Fibroblast of villous mesenchyme (primary cell): ENCODE measurements around the gene COLEC11. TPM values are rescaled to one million over a fixed set of nuclear protein-coding genes. Genes with fewer than 3 reads are reported as not detected.

Experiments
- DNase-seq: peaks from one replicate; pipeline ENCODE4 v3.0.0-alpha.2; 2010; ENCODE audit warnings: low read depth
- H3K4me3 ChIP-seq: 2 replicates; pipeline ENCODE4 v1.5.1; 2011; ENCODE audit warnings: low read depth, mild to moderate bottlenecking, low read length
- total RNA-seq: library from RNA; depleted of rRNA; stranded (reverse); fragments of >200 nt; gene quantifications from 2 replicates; pipeline ENCODE4 v1.2.3, GENCODE V29; 2012
- TF ChIP-seq, protein P1 (sequence below): IDR thresholded peaks from 2 replicates; pipeline ENCODE4 v1.5.1; 2012; ENCODE audit warnings: low read depth, mild to moderate bottlenecking, low read length; ENCODE audit not compliant: insufficient read depth

The COLEC11 gene
- total RNA-seq, 1 donor, result 0.43 TPM

DNA sequence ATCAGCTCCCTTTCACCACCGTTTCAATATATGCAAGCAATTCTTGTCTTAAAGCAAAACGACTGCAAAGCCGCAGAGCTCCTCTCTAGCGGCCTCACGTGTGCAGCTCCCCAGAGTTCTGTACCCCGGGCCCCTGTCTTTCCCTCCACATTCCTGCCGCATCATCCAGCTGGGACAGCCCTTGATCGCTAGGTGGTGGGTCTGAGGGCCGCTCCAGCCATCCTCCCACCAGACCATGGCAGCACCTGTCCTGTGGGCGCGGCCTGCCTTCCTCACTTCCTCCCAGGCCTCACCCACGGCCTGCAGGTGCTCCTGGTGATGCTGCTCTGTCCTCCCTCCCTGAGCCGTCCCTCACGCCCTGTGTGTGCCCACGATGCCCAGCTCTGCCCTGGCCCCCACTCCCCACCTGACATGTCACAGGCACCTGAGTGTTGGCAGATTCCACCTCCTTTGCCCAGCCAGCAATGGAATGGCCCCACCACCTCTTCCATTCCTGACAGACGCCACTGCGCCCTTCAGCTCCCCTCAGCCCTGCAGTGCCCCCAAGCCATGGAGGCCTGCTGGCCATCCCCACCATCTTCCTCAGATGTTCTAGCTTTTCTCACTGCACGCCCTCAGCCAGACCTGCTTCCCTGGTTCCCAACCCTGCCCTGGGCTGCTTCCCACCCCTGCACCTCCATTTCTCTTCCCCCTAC lies 47.8 kb downstream of the COLEC11 start:
- DNase-seq, result no peak
- TF ChIP-seq, protein P1, sequence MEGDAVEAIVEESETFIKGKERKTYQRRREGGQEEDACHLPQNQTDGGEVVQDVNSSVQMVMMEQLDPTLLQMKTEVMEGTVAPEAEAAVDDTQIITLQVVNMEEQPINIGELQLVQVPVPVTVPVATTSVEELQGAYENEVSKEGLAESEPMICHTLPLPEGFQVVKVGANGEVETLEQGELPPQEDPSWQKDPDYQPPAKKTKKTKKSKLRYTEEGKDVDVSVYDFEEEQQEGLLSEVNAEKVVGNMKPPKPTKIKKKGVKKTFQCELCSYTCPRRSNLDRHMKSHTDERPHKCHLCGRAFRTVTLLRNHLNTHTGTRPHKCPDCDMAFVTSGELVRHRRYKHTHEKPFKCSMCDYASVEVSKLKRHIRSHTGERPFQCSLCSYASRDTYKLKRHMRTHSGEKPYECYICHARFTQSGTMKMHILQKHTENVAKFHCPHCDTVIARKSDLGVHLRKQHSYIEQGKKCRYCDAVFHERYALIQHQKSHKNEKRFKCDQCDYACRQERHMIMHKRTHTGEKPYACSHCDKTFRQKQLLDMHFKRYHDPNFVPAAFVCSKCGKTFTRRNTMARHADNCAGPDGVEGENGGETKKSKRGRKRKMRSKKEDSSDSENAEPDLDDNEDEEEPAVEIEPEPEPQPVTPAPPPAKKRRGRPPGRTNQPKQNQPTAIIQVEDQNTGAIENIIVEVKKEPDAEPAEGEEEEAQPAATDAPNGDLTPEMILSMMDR, result no peak

DNA sequence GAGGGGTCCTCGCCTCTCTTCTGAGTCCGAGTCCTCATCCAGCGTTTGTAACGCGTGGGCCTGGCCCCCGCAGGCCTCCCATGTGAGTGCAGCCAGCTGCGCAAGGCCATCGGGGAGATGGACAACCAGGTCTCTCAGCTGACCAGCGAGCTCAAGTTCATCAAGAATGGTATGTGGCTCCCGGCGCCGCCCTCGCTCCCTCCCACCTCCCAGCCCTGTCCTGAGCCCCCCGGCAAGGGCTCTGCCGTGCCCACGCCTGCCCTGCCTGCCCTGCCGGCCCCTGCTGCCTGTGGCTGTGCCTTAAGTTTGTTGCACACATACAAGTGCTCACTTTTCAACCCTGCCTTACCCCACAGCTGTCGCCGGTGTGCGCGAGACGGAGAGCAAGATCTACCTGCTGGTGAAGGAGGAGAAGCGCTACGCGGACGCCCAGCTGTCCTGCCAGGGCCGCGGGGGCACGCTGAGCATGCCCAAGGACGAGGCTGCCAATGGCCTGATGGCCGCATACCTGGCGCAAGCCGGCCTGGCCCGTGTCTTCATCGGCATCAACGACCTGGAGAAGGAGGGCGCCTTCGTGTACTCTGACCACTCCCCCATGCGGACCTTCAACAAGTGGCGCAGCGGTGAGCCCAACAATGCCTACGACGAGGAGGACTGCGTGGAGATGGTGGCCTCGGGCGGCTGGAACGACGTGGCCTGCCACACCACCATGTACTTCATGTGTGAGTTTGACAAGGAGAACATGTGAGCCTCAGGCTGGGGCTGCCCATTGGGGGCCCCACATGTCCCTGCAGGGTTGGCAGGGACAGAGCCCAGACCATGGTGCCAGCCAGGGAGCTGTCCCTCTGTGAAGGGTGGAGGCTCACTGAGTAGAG lies 48.7 kb downstream of the COLEC11 start:
- H3K4me3 ChIP-seq, result no peak overlapping the region
- DNase-seq, result no peak
- TF ChIP-seq, protein P1, result no peak

More for the DNA sequence above, 47.8 kb downstream of the COLEC11 start:
- no peak overlapping the region for H3K4me3 ChIP-seq

DNA sequence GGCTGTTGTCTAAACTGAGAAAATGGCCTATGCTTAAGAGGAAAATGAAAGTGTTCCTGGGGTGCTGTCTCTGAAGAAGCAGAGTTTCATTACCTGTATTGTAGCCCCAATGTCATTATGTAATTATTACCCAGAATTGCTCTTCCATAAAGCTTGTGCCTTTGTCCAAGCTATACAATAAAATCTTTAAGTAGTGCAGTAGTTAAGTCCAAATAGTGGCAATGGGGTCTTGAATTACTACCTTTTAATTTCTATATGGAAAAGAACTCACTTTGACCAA lies 49.3 kb downstream of the COLEC11 start:
- TF ChIP-seq, protein P1, result no peak
- no peak for DNase-seq
- no peak overlapping the region for H3K4me3 ChIP-seq

DNA sequence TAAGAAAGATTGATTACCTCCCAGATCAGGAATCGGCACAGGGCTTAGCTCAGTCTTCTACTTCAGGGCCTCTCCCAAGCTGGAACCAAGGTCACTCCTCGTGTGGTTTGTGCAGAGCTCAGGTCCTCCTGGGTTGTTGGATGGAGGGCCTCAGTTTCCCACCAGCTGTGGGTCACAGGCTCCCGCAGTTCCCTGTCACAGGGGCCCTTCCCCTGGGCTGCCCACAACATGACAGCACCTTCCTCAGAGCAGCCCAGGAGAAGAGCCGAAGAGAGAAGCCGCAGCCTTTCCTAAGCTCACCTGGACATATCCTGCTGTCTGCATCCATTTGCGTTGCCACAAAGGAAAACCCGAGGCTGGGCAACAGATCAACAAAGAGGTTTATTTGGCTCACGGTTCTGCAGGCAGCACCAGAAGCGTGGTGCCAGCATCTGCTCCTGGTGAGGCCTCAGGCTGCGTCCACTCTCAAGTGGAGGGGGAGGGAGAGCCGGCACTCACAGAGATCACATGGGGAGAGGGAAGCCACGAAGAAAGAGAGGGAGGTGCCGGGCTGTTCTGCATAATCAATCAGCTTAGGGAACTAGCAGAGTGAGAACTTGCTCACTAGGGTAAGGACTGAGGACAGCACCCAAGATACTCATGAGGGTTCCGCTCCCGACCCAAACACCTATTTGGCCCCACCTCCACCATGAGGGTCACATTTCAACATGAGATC lies 50.1 kb downstream of the COLEC11 start:
- no peak overlapping the region for H3K4me3 ChIP-seq
- no peak for DNase-seq
- TF ChIP-seq, protein P1, result no peak

DNA sequence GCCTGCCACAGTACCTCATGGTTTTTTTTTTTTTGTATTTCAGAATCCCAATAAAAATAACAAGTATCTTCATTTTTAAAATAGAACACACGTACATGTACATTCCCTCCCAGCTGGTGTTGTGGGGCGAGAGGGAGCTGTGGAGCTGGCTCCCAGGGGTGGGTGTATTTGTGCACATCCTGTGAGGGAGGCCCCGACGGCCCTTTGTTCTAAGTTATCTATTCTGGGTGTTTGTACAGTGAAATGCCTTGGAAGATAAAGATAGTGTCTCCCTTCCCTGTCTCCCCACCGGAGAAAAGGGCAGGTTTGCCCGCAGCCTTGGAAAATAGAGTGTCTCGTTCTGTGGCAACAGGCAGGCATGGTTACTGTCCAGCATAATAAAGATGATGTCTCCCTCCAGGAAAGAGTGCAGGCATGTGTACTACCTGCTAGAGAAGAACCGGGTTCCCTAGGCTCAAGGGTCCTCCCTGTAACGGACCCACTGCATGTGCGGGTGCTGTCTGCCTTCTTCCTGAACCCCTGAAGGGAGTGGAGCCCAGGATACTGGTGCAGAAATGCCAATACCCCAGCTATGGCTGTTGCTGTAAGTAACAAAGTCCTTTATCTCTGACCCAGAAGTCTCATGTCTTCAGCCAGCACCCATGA lies 51.0 kb downstream of the COLEC11 start:
- DNase-seq, result no peak
- no peak overlapping the region for H3K4me3 ChIP-seq
- TF ChIP-seq, protein P1, result no peak

DNA sequence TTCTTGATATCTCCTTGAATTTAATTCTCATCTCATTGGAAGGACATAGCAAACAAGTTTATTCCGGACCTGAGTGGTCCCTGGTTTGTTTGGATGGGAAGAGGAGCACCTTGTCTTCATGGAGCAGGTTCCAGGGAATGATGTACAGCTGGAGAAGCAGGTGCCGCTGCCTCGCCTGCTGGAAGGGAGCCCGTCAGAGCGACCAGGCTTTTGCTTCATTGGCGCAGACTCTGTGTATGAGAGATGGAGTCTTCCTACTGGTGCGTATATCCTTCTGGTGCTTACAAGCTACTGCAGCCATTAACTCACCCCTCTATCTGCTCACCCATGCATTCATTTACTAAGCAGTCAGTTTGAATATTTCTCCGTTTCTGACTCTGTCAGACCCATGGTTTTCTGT lies 51.5 kb downstream of the COLEC11 start:
- no peak for DNase-seq
- H3K4me3 ChIP-seq, result no peak overlapping the region
- TF ChIP-seq, protein P1, result no peak
